CMK (cell line): ENCODE measurements around the gene LNX2.

Experiments
- DNase-seq: peaks from one replicate; pipeline ENCODE4 v3.0.0-alpha.2; 2010; ENCODE audit warnings: low read depth

Gene LNX2

GRCh38 chr13:27620377-27621115, at the start of gene LNX2:
Gene LNX2 (minus strand): TSS chr13:27620529. CDS start chr13:27581703, 38,826 bp downstream.
- DNase-seq, result peak; percentile 66

- peak; percentile 12 for DNase-seq
Observed at GRCh38 chr13:27667946-27668345, 47.6 kb upstream of the LNX2 start.

DNA sequence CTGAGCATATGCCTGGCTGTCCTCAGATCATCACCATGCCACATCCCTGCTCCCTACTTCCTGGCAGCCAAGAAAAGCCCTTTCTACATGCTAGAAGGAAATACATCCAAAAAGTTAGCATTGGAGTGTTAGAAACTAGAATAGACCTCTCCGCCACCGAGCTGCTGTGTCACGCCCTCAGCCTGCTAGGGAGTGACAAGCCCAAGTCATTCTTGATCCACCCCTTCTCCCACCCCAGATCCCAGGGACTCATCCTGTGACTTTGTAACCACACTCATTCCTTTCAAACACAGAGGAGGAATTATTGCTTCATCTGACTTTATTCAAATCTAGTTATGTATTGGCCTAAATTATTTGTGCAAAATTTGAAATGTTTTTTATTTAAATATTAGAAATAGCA, 46.6 kb upstream of the LNX2 start:
- no peak for DNase-seq

GRCh38 chr13:27665761-27666160, 45.4 kb upstream of the LNX2 start:
- no peak for DNase-seq

DNA sequence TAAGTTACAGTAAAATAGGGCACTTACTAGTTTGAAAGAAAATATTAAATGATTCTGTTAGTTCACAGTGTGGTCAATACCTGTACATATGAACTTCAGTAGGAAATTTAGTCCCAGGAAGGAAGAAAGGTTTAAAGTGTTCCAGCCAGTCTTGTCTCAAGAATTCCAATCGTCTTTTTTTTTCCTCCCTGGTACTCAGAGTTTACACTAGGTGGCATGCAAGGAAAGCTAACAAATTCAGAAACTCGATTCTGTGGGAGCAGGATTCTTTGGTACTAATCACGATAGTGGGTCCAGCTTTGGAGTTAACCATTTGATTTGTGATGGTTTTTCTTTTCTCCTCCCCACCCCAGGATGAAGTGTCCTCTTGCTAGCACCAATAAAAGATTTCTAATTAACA, 45.0 kb upstream of the LNX2 start:
- no peak for DNase-seq

DNA sequence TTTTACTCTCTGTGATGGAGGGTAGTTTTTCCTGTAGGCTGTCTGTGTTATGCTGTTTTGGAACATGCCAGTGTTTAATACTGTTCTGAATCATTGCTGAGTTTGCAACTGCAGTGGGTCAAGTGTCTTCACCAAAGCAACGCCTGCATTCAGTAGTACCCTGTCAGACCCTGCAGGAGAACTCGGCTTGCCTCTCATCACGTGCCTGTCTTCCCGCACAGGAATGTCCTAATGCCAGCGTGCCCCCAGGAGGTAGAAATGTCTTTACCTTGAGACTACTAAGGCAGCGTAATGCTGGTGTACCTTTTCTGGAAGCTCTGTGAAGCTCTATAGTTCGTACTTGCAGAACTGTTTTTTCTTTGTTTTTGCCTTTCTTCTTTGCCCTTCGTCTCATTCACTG, 43.6 kb upstream of the LNX2 start:
- no peak for DNase-seq

- no peak for DNase-seq
Observed at GRCh38 chr13:27662738-27663470, 42.6 kb upstream of the LNX2 start.

- no peak for DNase-seq
Observed at GRCh38 chr13:27661017-27661416, 40.7 kb upstream of the LNX2 start.

DNA sequence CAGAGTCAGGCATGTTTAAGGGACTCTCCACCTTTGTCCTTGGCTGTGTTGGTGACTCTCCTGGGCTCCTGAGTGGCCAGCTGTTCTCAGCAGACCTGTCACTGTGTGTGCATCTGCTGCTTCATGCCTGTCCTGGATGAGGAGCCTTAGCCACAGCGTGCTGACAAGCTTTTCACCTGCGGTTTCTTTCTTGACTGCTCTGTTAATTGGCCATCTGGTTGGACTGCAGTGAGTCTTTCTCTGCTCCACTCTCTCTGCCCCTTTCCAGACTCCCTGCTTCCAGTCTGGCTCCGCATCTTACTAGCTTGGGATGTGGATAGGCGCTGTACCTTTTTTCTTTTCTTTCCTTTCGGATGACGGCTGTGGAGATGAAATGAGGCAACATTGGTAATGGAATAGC, 40.2 kb upstream of the LNX2 start:
- no peak for DNase-seq

GRCh38 chr13:27659145-27659865, 39.0 kb upstream of the LNX2 start:
- DNase-seq, result no peak

DNA sequence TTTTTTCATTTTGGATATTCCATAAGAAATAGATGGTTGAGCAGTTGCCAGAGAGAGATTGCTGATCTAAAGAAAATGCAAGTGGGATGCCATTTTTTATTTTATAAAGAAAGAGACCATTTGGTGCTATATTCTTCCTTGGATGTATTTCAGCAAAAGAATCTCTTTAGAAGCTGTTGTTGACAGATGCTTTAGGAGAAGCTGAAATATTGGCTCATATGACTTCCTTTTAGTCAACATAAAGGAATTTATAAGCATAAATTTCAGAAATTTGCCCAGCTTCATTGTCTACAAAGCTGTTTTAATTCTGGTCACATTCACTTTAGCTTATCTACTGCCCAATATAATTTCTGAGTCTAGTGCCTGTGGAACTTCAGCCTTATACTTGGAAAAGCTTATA, 38.2 kb upstream of the LNX2 start:
- DNase-seq, result no peak

- no peak for DNase-seq
Observed at GRCh38 chr13:27657724-27658123, 37.4 kb upstream of the LNX2 start.

DNA sequence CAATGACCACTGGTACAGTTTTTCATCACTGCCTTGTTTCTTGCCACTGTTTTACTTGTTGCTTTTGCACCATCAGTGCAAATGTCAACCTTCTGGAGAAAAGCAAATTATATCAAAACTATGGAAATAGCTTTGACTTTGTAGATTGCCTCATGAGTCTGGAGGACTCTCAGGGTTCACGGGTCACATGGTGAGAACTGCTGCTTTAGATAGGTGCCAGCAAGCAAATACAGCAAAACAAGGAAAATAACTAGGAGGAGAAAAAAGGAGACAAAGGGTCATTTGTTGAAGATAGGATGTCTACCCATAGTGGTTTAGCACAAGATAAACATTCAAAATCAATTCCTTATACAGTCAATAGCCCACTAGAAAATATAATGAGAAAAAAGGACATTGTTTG, 34.5 kb upstream of the LNX2 start:
- DNase-seq, result no peak

GRCh38 chr13:27654059-27654458, 33.7 kb upstream of the LNX2 start:
- no peak for DNase-seq

GRCh38 chr13:27650312-27650711, 30.0 kb upstream of the LNX2 start:
- DNase-seq, result no peak

DNA sequence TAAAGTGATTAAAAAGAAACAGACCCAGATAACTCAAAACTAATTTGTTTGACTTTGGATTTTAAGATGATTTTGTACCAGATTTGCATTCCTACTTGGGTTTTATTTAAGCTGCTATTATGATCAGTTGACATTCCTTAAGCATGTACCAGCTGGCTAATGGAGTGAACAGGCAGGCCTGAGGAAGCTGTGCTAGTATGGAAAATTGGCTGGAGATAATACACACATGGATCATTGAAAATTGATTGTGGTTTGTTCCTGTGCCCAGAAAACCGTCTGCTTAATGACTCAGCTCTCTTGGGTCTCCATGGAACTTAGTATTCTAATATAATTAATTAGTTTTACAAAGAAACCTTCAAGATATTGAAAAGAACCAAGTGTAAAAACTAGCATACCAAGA, 24.0 kb upstream of the LNX2 start:
- DNase-seq, result no peak

- no peak for DNase-seq
Observed at GRCh38 chr13:27643334-27644132, 23.2 kb upstream of the LNX2 start.

DNA sequence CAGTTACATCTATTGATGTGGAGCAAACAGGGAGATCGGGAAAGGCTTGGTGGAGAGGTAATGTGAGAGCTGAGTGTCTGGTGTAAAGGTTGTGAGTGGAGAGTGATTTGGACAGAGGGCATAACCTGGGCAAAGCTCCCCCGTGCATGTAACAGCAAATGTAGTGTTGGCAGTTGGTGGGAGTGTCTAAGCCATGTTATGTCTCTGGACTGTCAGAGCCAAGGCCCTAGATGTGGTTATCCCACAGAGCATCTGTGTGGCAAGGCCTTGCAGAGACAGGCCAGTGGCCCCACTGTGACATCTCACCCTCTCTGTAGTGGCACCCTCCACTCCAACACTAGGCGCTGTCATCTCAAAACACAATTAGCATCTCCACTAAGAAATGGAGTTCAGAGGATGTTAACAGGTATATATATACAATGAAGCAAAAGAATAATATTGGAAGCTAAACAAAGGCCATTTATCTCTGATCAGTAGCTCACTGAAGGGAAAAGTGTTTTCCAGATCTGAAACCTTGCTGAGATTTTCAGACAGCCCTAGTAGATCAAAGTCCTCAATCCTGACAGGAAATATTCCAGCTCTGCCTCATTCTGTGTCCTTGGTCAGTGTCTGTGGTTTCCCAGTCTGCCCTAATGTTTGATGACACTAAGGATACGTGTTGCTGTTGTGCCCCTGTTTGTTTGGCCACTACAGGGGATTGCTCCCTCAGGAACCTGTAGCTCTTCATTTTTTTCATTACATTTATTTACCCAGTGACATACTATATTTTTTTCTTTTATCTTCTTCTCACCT, 21.6 kb upstream of the LNX2 start:
- DNase-seq, result no peak

- DNase-seq, result no peak
Observed at GRCh38 chr13:27639186-27639585, 18.9 kb upstream of the LNX2 start.

DNA sequence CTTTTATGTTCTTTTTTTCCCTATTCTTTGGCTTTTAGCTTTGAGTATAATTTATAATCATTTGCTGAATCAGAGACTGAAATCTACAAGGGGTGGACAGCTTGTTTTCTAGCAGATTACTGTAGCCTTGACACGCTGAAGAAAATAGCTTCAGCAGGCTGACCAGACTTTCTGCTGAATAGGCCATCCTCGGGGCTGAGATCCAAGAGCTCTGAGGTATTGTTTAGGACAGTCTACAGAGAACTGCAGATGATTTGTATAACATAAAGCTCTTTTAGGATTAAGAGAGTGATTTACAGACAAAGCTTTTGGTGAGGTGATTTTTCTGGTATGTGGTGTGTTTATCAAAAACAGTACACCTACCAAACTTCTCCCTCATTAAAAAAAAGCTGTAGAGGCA, 18.2 kb upstream of the LNX2 start:
- no peak for DNase-seq

DNA sequence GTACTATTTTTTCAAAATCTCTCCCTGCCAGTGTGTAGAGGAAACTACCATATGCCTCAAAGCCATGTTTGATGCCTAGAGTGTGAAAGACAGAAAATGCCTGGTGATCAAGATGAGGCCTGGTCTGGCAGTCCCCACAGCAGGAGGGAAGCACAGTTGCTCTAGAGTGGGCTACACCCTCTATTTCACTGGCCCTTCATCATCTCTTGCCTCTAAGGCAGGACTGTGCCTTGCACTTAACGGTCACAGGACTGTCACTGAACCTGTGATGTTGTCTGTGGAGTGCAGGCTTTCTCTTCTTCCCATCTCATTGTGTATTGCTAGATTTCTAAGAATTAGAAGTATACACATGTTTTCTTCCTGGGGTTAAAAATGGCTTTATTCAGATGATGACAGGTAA, 17.7 kb upstream of the LNX2 start:
- DNase-seq, result no peak

- no peak for DNase-seq
Observed at GRCh38 chr13:27637289-27637626, 16.9 kb upstream of the LNX2 start.
